Left ventricle myocardium superior (tissue), 1 donor: ENCODE measurements around the gene SPON2. TPM values are rescaled to one million over a fixed set of nuclear protein-coding genes. Genes with fewer than 3 reads are reported as not detected.
A peak's percentile ranks its signal among the peaks of the same experiment; 100 is the strongest.

Source experiments
- ATAC-seq: fragments of 200-7000 bp; cut with Tn5 transposase; one replicate; pipeline ENCODE4 v1.9.1; 2020; ENCODE audit warnings: mild to moderate bottlenecking, moderate library complexity
- DNase-seq: peaks from one replicate; pipeline ENCODE4 v3.0.0-alpha.2; 2020
- intact Hi-C: fragments of 100-400 bp; cut with micrococcal nuclease; formaldehyde crosslinking; loops from one replicate; pipeline ENCODE4 v1.11.0; 2022
- total RNA-seq: library from RNA; stranded (reverse); fragmentation: NEBNext Ultra II Directional; extraction: Animal tissue kit (Norgen Biotek cat#: 25700); gene quantifications from one replicate; pipeline ENCODE4 v1.2.1, GENCODE V29; 2021
- donor health status: DM: no; HTN: yes; CAD: no; lungs with severe emphysema.

Gene SPON2
- total RNA-seq, 1 donor from 2014 or later, result 22.8 TPM

DNA sequence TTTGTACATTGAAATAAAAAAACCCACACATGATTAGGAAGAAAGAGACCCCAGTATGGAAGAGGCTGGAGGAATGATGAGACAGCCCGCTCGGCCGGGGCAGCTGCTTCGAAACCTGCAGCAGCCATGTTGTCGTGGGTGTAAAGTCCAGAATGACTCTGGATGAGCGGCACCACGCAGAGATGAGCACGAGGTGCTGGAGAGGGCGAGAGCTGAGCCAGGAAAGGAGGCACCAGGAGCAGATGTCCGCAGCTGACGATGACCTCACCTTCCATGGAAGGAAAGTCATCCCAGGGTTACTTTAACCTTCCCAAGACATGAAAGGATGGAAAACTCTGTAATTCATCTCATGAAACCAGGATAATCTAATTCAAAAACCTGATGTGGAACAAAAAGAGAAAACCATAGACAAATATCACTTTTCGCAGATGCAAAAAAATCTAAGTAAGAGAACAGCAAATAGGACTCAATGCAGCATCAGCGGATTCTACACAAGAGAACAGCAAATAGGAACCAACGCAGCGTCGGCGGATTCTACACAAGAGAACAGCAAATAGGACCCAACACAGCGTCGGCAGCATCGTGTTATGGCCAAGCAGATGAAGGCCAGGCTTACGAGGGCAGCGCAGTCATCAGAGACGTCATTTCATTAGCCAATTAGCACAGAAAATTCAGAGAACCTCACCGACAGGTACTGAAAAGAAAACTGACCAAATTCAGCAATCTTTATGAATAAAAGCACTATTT, 25.9 kb upstream of the SPON2 start:
- intact Hi-C loops, result no loop called here
- DNase-seq (no peak), ATAC-seq (no peak)

DNA sequence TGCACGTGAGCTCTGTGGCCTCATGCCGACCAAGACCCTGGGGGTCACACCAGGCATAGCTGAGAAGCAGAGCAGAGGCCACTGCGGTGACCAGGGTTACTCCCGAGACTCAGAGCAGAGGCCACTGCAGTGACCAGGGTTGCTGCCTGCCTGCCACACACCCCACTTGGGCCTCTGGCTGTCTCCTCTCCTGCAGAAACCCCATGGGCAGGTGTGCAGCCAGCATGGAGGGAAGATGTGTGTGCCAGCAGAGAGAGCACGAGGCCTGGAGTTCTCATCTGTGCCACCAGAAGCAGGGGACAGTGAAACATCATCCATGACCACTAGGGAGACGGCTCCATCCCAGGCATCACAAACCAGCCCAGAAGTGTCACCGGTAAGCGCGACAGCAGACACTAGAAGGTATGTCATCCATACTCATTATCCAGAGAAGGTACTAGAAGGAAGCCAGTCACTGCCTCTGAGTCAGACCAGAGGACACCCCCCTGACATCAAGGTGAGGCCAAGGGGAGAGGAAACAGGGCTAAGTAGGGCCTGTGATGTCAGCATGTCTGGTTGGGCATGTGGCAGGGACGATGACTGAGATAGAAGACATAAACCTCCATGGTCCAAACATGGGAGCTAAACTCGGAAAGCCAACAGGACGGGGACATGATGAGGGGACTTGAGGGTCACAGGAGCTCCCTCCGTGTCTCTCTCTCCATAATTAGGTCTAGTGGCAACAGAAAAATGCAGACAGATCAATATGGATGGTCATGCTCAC, 24.2 kb upstream of the SPON2 start:
- ATAC-seq (no peak), DNase-seq (no peak)
- intact Hi-C loops, result no loop called here

DNA sequence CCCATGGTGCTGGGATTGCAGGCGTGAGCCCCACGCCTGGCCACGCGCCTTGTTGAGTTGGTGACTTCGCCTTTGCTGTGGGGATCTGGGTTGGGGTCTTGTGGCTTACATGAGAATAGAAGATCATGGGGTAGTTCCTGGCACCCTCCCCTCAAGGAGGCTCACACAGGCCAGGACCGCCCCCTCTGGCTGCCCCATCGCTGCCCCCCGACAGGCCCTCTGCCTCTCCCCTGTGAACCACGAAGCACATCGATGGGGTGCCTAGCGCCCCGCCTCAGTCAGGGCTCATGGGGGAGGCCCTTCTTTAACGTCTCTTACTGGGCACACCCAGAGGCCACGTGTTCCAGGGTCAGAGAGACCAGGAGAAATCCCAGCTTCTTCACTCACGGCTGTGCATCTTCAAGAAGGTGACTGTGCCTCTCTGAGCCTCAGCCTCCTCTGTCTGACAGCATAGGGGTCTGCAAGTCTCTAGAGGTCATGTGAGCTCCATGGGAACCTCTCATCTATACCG, 23.6 kb upstream of the SPON2 start:
- ATAC-seq (no peak), DNase-seq (no peak)
- intact Hi-C loops, result no loop called here

DNA sequence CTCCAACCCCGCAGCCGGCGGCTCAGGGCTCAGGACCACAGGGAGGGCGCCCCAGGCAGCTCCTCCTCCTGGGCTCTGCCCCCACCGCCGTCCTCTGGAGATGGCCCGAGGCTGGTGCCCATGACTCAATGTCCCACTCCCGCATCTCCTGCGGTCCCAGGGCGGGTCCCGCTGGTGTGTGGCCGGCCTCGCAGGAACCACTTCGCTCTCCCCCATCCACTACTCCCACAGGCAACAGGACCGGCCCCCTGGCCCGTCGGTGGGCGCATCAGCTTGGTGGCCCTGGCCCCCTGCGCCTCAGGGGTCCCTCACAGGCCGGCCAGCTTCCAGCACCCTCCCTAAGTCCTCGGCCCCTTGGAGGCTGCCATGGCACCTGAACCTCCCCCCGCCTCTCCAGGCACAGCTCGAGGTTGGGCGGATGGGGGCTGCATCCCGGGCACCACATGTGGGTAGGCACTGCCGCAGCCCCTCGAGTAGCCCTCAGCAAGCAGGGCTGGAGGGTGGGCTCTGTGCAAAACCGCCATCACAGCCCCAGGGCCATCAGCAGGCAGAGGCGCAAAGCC, 22.8 kb upstream of the SPON2 start:
- DNase-seq (no peak), ATAC-seq (no peak)
- intact Hi-C loops, result no loop called here

- peak; percentile 89 for DNase-seq
- intact Hi-C loops, result no loop called here
Measured at GRCh38 chr4:1194010-1194900, 21.9 kb upstream of the SPON2 start.

DNA sequence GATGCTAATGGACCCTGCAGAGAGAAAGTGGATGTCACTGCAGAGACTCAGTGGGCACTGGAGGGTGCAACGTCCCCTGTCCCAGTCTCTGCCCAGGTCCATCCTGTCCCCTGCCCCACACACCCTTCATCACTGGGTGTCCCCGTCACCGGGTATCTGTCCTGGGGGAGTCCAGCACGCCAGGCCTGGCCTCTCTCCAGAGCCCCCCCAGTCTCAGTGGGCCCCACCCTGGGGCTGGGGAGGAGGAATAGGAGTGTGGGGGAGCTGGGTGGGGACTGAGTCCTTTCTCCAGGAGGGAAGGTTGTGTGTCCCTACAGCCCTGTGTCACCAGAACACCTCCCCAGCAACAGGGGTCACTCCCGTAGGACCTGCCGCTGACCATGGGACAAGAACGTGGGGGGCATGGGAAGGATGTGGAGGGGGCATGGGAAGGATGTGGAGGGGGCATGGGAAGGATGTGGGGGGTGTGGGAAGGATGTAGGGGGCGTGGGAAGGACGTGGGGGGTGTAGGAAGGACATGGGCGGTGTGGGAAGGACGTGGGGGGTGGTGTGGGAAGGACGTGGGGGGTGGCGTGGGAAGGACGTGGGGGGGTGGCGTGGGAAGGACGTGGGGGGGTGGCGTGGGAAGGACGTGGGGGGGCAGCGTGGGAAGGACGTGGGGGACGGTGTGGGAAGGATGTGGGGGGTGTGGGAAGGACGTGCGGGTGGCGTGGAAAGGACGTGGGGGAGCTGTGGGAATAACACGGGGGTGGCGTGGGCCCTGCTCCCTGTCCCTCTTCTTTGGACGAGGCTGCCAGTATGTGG, 21.0 kb upstream of the SPON2 start:
- ATAC-seq, result no peak
- no peak for DNase-seq
- intact Hi-C loops, result no loop called here

More at GRCh38 chr4:1194010-1194900, 21.9 kb upstream of the SPON2 start:
- peak; percentile 65 for ATAC-seq

DNA sequence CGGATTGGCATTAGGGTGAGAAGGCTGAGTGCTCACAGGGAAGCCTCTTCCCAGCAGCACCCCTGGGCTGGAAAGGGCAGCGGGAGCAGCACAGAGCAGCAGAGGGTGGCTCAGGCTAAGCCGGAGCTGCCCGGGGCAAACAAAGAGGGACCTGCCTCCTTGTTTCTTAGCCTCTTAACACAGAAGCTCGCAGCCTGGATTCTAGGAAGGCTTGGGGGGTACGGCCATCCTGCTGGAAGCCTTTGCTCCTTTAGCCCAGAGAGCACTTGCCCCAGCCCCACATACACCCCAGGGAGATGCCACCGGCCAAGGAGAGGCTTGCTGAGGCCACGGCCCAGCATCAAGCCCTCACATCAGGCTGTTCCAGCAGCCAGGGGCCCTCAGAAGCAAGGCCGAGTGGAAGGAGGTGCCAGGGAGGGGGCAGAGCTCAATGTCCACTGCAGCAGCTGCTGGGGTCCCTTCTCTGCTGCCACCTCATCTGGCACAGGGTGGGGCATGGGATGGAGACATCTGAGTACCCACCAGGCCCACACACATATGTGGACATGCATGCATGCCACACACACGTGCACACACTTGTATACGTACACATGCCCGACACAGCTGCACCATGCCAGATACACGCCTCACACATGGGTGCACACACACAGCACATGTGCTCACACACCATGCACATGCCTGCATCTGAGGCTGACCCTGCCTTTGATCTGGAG, 20.3 kb upstream of the SPON2 start:
- peak; percentile 72 for ATAC-seq
- DNase-seq, result peak; percentile 27
- intact Hi-C loops, result no loop called here

DNA sequence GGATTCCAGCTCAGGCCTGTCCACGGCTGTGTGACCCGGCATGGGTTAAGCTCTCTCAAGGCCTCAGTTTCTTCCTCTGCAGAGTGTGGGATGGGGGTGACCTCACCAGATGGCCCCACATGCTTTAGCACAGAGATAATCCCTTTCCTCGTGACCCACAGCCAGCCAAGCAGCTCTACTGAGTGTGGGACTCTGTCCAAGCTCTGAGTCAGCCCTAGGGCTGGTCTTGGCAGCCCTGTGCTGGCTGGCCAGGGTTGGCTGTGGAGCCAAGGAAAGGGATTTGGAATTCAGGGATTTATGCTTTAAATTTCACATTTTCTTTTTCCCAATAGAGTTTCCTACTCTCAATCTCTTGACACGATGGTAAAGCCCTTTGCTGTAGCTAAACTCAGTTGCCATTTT, 19.7 kb upstream of the SPON2 start:
- intact Hi-C loops, result no loop called here
- DNase-seq, result peak; percentile 86
- ATAC-seq, result peak; percentile 93

GRCh38 chr4:1191621-1192020, 19.2 kb upstream of the SPON2 start:
- DNase-seq (peak; percentile 35), ATAC-seq (peak; percentile 3)
- intact Hi-C loops, result no loop called here

DNA sequence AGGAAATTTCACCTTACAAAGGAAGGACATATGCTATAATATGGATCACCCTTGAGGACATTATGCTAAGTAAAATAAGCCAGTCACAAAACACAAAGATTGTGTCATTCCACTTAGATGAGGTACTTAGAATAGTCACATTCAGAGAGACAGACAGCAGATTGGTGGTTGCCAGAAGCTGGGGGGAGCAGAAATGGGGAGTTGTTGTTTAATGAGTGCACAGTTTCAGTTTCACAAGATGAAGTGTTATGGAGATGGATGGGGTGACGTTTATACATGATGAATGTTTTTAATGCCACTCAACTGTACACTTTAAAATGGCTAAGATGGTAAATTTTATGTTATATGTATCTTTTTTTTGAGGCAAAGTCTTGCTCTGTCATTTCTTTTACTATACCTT, 14.8 kb upstream of the SPON2 start:
- ATAC-seq (peak; percentile 25), DNase-seq (peak; percentile 12)
- intact Hi-C loops, result no loop called here

DNA sequence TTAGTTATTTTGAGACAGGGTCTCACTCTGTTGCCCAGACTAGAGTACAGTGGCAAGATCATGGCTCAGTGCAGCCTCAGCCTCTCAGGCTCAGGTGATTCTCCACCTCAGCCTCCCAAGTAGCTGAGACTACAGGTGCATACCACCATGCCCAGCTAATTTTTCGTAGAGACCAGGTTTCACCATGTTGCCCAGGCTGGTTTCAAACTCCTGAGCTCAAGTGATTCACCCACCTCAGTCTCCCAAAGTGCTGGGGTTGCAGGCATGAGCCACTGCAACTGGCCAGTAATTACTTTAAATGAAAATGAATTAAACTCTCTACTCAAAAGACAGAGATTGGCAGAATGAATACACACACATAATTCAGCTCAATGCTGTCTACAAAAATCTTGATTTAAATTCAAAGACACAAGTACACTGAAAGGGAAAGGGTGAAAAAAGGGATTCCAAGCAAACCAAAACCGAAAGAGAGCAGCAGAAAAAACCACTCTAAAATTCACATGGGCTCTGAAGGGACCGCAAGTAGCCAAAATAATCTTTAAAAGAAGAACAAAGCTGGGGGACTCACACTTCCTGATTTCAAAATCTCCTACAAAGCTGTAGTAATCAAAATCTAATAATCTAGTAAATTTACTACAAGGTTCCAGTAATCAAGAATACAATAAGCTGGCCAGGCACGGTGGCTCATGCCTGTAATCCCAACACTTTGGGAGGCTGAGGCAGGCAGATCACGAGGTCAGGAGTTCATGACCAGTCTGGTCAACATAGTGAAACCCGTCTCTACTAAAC, 11.8 kb upstream of the SPON2 start:
- ATAC-seq, result peak; percentile 37
- DNase-seq, result peak; percentile 19
- intact Hi-C loops, result no loop called here

- intact Hi-C loops, result no loop called here
- DNase-seq (no peak), ATAC-seq (no peak)
Measured at GRCh38 chr4:1182313-1182712, 9.9 kb upstream of the SPON2 start.

- intact Hi-C loops, result no loop called here
- DNase-seq (no peak), ATAC-seq (no peak)
Measured at GRCh38 chr4:1180663-1181062, 8.3 kb upstream of the SPON2 start.

DNA sequence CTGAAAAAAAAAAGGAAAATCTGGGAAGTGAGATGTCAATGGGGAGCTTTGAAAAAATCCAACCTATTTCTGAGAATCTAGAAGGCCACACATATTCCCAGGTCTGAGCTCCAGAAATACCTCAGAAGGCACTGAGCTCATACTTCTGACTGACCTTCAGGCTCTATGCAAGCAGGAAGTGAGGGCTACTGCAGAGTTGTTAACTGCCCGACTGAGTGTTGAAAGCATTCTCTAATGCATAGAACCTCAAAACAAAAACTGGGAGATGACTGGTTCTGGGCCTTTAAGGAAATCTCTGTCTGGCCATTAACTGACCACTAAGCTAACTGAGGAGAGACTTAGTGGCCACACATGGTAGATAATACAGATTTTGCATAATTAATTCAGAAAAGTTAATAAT, 7.6 kb upstream of the SPON2 start:
- intact Hi-C loops, result no loop called here
- ATAC-seq (no peak), DNase-seq (no peak)

- intact Hi-C loops, result no loop called here
- ATAC-seq, result peak; percentile 36
- DNase-seq, result no peak
Measured at GRCh38 chr4:1179089-1179441, 6.7 kb upstream of the SPON2 start.

DNA sequence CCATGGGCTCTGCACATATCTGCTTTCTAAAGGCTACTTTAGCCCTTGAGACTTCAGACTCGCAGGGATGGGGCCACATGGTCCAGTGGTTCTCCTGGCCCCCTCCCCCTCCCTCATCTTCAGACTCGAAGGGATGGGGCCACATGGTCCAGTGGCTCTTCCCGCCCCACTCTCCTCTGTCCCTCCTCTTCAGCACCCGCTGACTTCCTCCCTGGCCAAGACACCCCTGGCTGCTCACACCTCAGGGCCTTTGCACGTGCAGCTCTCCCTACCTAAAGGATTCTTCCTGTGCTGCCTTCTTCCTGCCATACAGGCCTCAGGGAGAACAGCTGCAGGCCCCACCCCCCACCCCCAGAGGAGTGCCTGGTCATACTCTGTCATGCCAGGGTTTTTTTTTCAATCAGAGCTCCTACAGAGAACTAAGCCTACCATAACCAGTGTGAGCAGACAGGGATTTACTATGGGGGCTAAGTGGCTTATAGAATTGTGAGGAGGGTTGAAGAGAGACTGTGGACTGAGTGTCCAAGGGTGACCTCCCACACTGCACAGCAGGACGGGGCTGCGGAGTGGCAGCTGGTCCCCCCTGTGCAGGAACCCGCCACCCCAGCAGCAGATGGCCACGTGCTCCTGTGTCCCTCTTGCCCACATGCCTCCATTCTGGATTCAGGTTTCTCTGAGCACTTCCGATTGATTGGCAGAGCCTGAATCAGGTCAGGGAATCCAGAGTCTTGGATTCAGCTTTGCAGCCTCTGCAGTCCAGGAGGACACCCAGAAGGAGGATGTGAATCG, 6.1 kb upstream of the SPON2 start:
- intact Hi-C loops, result no loop called here
- DNase-seq (no peak), ATAC-seq (no peak)
